Stimulated activated CD4-positive, alpha-beta T cell treated with anti-CD3 and anti-CD28 coated beads, TNF-alpha, amount 100 ng/mL, for 4 hours (primary cell): ENCODE data around the gene CAST.
"Not testable (repeated sequence)": the region's sequence is repeated elsewhere in the genome, so short reads cannot be mapped to it uniquely, and the experiment has no call there.

Source experiments
- DNase-seq, 3 experiments: peaks; one replicate each; pipeline ENCODE4 v3.0.0-alpha.2; 2020; ENCODE audit warnings: low read depth in 3 of 3

Gene CAST, protein sequence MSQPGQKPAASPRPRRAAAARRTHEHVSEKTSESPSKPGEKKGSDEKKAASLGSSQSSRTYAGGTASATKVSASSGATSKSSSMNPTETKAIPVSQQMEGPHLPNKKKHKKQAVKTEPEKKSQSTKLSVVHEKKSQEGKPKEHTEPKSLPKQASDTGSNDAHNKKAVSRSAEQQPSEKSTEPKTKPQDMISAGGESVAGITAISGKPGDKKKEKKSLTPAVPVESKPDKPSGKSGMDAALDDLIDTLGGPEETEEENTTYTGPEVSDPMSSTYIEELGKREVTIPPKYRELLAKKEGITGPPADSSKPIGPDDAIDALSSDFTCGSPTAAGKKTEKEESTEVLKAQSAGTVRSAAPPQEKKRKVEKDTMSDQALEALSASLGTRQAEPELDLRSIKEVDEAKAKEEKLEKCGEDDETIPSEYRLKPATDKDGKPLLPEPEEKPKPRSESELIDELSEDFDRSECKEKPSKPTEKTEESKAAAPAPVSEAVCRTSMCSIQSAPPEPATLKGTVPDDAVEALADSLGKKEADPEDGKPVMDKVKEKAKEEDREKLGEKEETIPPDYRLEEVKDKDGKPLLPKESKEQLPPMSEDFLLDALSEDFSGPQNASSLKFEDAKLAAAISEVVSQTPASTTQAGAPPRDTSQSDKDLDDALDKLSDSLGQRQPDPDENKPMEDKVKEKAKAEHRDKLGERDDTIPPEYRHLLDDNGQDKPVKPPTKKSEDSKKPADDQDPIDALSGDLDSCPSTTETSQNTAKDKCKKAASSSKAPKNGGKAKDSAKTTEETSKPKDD

DNA sequence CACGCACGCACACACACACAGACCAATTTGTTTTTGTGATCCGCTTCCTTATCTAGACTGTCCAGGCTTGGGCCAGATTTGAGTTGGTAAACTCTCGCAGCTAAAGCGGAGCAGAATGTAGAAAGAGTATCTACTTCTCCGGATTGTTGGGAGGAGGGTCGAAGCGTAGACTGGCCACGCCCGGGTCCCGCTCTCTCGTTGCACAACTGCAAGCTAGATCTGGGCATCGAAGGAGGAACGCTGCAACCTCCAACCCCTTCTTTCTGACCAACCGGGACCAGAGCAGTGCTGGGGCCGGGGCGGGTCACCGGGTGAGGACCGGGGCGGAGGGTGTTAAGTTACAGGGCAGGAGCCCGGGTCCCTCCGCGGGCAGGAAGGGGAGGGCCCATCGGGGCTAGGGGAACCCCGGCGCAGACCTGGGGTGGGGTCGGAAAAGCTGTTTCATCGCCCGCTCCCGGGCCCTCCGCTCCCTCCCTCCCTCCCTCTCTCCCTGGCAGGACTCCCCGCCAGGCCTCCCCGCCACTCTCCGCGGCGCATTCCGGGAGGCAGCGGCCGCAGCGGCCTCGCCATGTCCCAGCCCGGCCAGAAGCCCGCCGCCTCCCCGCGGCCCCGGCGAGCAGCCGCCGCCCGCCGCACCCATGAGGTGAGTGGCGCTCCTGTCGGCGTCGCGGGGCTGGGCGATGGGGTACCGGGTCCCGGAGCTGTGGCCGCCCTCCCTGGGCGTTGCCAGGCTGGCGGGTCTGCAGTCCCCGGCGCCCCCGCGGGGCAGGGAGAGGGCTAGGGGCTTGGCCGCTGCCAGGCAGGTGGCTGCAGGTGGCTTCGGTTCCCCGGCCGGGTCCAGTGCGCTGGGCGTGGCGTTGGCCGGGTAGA lies at the start of gene CAST:
CAST (plus strand) TSS at position 522 of the 870 bp plus-strand sequence; CDS start at position 569, 47 bp downstream.
- peak; percentile 59 to 69 (median 65) for DNase-seq

DNA sequence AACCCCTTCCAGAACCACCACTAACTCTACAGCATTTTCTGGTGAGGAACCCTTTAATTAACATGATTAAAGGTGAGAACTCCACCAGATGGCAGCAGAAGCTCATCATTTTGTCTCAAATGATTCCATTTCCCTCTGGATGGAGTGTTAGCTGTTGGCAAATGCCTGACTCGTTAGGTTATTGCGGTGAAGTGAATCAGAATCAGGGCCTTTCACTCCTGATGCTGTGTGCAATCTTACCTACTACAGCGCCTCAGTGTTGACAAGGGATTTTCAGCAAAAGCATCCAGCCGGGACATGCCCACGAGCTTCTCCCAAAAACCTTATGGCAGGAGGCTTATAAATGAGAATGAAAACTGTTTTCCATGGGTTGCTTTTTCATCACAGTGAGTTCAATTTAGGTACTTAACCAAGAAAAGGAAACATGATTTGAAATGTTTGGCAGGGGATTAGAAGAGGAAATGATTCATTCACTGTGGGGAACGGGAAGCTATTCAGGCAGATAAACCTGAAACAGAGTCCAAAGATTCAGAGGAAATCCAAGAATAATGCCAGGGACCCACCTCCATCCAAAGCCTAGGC lies 48.0 kb upstream of the CAST start:
- peak in 1 of 3 experiments; percentile 16 for DNase-seq

DNA sequence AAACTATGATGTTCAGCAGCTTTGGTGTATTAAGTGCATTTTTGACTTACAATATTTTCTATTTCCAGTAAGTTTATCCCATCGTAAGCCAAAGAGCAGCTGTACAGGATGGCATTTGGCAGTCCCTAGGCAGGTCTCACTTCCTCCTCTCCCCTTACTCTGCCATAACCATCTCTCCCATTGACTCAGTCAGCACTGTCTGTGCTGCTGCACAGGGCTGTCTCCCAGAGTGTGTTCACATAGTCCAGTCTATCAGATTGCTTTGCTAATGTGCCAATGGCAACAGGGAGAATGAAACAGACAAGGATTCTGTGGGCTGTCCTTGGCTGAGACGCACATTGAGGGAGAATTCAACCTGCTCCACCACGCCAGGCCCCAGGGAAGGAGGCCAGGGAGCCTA lies 47.0 kb upstream of the CAST start:
- no peak for DNase-seq

DNA sequence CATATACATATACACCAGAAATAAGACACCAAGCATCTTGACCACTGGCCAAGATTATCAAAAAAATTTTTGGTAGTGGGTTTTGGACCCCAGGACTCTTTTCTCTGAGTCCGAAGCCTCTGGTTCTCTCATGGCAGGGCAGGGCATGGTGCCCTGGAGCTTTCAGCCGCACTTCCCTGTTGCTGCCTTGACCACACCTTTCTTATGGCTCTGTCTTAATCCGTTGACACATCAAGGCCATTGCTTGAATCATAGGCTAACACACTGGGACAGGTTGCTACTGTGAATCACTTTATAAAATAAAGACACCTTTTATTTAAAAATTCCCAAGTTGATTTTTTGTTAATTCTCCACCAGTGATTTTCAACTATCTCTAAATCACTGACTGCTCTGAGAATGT lies 45.4 kb upstream of the CAST start:
- no peak for DNase-seq

DNA sequence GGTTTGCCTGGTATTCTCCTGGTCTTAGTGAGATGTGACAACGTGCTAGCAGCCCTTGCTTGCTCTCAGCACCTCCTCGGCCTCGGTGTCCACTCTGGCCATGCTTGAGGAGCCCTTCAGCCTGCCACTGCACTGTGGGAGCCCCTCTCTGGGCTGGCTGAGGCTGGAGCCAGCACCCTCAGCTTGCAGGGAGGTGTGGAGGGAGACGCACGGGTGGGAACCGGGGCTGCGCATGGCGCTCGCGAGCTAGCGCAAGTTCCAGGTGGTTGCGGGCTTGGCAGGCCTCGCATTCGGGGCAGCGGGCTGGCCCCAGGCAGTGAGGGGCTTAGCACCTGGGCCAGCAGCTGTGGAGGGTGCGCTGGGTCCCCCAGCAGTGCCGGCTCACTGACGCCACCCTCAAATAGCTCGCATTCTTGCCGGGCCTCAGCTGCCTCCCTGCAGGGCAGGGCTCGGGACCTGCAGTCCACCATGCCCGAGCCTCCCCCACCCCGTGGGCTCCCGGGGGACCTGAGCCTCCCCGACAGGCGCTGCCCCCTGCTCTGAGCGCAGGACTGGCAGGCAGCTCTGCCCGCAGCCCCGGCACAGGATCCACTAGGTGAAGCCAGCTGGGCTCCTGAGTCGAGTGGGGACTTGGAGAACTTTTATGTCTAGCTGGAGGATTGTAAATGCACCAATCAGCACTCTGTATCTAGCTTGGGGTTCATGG lies 43.7 kb upstream of the CAST start:
- not testable (repeated sequence) for DNase-seq

DNA sequence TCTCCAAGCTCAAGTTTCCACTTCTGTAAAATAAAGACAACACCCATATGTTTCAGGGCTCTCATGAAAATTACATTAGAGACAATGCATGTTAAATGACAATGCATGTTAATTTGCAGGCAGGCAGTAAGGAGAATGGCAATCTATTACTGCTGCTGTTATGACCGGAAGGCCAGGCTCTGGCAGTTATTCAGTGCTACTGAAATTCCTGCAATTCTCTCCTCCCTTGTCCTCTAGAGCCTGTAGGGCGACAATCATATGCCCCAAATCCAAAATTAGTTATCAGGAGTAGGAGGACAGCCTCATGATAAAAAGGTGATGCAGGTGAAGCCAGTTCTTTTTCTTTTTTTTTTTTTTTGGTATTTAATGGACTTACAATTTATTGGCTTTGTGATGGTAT lies 42.2 kb upstream of the CAST start:
- no peak for DNase-seq

DNA sequence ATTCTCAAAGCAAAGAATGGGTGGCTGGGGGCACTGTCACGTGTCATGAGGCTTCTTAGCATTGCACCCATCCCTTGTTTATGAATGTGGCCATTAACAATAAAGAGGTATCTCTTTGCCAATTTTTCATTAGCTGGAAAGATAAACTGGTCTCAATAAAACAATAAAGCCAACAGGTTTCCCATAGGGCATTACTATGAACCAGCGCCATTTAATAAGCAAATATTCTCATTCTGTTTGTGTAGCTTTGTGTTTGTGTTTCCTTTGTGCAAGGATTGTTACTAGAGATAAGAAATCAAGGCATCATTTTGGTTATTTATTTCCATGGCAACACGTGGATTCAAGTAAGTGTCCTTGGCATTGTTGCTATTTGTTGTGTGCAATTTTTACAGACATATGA lies 37.6 kb upstream of the CAST start:
- DNase-seq, result no peak

DNA sequence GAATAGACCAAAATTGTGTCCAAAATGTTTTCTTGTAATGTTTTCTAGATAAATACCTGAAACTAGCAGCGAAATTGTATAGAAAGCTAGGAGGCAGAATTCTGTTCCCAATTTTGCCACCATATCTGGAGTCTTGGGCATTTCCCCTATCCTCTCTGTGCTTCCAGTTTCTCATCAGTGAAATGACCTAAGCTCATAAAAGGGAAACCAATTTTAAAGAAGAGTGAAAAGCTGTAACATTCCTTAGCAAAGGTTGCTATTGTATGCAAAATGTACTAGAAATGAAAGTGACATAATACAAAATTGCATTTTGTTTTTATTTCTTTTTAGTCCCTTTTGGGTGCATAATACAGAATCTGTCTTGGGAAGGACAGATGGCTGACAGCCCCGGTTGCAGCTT lies 36.8 kb upstream of the CAST start:
- DNase-seq, result no peak

DNA sequence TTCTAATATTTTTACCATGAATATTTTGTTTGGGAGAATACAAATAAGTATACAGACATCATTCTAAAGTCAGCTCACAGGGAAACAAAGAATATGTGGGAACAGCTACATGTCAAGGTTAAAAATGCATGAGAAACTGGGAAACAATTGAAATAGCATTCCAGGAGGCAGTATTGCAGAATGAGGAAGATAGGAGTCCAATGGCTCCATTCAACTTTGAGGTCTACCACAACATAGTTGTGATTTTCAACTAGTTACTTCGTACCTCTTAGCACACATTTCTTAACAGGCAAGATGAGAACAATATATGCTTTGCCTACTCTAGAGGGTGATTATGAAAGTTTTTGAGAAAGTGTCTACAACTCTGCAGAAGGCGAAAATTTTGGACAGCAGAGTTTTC lies 35.2 kb upstream of the CAST start:
- DNase-seq, result no peak

DNA sequence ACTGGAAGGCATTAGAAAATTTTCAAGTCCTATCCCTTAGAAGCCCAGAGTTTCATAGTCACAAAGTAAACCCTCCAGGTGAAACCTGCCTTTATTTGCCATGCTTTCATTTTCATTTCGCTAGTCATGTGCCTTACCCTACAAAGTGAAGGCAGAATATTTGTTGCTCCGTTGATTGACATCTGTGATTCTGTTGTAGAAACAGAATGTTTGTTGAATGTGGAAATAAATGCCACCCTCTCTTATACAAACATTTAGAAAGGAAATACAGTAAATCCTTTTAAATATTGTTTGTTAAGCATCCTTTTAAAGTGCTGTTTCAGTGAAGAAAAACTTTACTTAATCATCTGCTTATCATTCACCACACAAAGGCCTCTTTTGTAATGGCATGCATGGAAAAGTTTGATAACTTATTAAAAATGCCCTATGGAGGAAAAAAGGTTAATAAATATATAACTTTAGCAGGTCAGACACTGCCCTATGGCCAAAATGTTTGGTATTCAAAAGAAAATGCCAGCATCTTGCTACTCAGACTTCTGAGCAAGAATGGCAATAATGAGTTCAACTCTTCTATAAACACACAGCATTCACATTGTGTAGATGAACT lies 34.3 kb upstream of the CAST start:
- DNase-seq, result no peak

DNA sequence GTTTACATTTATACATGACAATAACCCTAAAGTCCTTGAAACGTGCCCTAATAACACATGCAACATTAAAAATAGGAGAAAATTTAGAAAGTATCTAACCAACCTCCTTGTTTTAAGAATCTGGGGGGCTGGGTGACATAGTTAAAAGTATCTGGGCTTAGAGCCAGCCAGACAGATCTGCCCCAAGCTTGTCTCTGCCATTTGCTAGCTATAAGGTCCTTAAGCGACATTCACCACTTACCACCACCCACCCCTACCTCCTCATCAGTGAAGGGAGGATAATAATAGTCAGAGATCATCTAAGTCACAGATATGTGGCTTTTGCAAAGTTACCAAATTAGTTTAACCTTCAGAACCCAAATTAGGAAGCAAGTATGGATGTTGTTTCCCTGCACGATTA lies 33.8 kb upstream of the CAST start:
- DNase-seq, result no peak

DNA sequence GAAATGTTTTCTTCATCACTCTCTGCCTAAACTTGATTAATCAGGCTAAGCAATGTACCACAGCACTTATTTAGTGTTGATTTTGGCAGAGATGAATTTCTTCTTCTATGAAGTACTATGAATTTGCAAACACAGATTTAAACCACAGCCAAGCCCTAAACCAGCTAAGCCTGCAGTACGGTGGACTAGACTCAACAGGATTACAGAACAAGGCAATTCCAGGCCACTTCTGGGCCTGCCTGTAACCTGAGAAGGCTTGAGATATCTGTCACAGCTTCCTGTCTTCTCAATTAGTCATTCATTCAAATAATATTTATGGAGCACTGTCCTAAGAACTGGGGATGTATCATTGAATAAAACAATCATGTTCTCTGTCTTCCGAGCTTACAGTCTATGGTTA lies 32.4 kb upstream of the CAST start:
- DNase-seq, result no peak

DNA sequence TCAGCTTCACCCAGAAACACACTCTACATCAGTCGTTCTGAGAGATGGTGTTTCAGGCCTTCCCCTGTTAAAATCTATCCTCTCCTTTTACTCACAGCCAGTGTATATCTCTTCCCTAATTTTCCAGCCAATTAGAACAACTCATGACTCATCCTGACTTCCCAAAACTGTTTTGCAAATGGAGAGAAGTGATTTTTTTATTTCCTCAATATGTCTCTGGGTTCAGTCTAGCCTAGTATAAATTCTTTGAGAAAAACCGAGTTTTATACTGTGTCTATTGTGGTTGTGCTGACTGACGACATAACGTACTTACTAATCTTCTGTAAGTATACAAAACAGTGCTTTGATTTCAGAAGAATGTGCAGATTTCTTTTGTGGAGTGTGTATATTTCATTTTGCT lies 28.4 kb upstream of the CAST start:
- no peak for DNase-seq

DNA sequence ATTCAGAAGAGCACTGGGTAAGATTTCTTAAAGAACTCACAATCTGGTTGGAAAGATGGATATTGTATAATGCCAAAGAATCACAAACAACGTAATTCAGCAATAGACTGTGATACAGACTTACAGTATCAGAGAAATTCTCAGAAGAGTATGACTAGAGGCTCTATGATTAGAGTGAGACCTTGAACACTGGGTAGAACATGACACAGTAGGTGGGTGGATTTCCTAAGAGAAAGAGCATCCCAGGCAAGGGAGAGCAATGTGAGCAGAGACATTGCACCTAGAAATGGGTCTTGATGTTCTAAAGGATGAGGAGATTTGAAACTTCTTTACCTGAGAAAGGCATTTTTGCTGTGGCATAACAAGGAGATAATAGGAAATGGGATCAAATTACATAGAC lies 27.3 kb upstream of the CAST start:
- DNase-seq, result no peak

DNA sequence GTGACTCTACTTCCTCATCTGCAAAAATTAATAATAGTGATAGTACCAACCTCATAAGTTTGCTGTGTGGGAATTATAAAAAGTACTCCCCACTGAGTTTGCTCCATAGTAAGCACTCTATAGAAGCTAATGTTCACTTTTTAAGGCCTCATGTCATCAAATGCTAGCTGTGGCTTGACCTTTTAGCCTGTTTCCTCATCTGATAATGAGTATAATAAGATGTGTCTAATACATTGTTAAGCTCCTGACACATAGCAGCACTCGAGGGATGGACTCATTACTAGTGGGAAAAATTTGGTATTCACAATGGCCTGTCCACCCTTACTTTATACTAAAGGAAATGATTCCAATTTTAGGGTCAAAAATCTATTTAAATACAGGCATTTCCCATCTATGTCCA lies 26.1 kb upstream of the CAST start:
- DNase-seq, result no peak

DNA sequence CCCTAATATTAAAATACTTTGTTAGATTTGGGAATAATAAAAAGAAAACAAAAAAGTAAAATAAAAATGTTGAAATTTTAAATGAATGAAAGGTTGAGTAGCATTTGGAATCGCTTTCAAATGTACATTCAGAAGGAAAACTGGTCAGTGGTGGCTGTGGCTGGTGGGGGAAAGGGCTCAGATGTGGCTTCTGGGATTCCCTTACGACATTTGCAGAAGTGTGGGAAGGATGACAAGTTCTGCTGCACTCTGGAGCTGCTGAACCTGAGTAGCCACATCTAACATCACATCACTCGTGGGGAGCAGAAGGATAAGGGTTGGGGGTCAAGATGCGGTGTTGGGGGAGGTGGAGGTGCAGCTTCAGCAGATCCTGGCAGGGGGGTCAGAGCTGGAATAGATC lies 25.6 kb upstream of the CAST start:
- DNase-seq, result no peak

DNA sequence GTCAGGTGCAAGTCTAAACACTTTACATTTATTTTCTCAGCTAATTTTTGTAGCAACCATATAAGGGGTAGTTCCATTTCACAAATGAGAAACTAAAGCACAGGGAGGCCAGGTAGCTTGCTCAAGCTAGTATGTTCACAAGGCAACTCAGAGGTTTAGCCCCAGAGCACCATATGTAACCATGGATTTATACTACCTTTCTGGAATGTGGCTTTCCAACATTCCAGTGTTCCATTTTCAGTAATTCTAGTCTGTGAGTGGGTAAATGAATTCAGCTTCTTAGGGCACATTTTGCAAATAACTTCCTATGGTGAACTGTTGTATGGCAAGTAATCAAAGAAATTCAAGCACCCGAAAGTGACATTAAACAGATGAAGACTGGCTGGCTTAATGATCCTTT lies 25.0 kb upstream of the CAST start:
- no peak for DNase-seq

DNA sequence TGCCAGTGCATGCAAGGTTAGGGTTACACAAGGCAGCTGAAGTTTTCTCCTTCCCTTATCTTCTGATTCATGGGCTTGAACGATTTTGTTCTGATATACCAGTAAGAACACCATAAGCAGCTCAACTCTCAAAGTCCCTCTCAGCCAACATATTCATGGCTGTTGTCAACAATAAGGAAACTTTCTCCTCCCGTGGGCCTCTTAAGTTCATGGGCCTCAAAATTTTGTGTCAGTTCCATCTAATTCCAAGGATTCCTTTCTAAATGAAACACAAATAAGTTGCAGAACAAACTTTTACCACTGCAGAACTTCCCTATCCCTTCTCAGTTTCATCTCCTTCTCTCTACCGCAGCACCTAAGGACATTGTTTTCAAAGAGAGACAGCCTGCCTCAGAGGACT lies 23.6 kb upstream of the CAST start:
- no peak for DNase-seq

DNA sequence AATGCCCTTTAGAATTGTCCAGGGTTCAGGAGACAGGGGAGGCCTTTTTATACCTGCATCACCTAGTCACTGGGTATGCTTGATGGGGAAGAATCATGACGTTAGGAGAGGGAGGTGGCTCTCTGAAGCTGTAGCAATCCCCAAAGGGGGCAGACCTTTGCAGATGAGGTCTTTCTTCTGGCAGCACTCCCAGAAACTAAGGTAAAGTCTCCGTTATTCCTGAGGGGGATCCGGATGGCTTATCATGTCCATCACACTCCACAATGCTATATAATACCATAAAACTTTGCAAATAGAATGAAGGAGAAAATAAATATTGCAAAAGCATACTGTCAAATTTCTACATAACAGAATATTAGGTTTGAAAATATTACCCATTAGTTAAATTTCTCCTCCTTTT lies 21.5 kb upstream of the CAST start:
- DNase-seq, result no peak

DNA sequence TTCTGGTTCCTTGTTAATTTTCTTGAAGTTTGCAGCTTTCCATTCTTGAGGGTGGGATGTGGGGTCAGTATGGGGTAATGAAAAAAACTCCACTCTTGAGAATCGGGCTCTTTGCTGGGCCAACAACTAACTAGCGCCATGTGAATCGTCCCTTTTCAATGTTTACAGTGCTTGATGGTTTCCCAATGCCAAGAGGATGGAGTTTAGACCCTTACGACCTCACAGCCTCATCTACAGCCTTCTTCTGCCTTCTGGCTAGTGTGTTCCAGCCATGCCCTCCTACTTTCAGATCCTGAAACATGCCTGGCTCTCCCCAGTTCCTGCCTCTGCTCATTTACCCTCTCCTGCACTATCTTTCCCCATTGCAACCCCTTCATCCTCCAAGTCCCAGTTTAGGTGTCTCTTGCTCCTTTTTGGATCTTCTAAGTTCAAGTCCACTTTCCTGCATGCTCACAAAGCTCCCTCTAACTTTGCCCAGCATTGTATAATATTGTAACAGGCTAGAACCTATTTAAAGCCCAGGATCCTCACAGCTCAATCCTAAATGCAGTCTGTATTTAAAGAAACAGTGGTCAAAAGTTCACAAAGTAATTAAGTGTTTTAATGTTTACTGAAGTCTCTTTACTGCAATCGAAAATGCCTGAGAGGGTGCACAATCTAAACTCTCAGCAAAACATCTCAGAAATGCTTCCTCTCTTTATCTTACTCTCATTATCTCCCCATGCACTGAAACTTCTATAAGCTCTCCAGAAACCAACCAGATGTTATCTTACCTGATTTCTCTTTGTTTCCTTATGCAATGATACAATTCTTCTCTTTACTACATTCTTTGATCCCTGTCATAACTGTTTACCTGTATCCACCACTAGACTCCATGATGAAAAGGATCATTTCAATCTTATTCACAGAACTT lies 20.6 kb upstream of the CAST start:
- DNase-seq, result no peak
